Colonic mucosa (tissue), 4 donors: ENCODE measurements around the gene CHCHD3. TPM values are rescaled to one million over a fixed set of nuclear protein-coding genes. Genes with fewer than 3 reads are reported as not detected.

Source experiments
- DNase-seq: peaks from one replicate; pipeline ENCODE4 v3.0.0-alpha.2; 2020
- H3K27ac ChIP-seq: fragments of 200-600 bp; one replicate; pipeline ENCODE4 v1.8.0; 2021
- H3K27me3 ChIP-seq: fragments of 200-600 bp; one replicate; pipeline ENCODE4 v1.8.0; 2021
- H3K36me3 ChIP-seq: fragments of 200-600 bp; one replicate; pipeline ENCODE4 v1.8.0; 2021
- H3K4me1 ChIP-seq: fragments of 200-600 bp; one replicate; pipeline ENCODE4 v1.8.0; 2021; ENCODE audit warnings: mild to moderate bottlenecking
- H3K4me3 ChIP-seq: fragments of 200-600 bp; one replicate; pipeline ENCODE4 v1.8.0; 2021
- H3K9ac ChIP-seq, 2 donors: one replicate each; pipeline ENCODE4 v1.7.0; 2013; ENCODE audit warnings: control low read depth in 2 of 2, low read depth in 2 of 2, low read length in 2 of 2
- H3K9me3 ChIP-seq: fragments of 200-600 bp; one replicate; pipeline ENCODE4 v1.8.0; 2021
- intact Hi-C: fragments of 100-400 bp; cut with DNase I; formaldehyde crosslinking; loops from one replicate; pipeline ENCODE4 v1.14.1; 2022
- total RNA-seq, 2 donors: library from RNA; stranded (reverse); fragmentation: NEBNext Ultra II Directional in 1 of 2; extraction: Animal tissue kit (Norgen Biotek cat#: 25700) in 1 of 2; gene quantifications; one replicate each; pipeline ENCODE4 v1.2.1, GENCODE V29; 2021
- TF ChIP-seq, protein P1 (sequence below): fragments of 200-600 bp; IDR thresholded peaks from one replicate; pipeline ENCODE4 v1.8.0; 2022; ENCODE audit warnings: antibody characterized with exemption, mild to moderate bottlenecking
- donor health status: healthy.
- donor health status: DM: no; HTN: no; CAD: no.
- donor health status: DM: no; HTN: no; CAD: no.

The CHCHD3 gene
- total RNA-seq, 2 donors from 2014 or later: 81.5 to 112 TPM

DNA sequence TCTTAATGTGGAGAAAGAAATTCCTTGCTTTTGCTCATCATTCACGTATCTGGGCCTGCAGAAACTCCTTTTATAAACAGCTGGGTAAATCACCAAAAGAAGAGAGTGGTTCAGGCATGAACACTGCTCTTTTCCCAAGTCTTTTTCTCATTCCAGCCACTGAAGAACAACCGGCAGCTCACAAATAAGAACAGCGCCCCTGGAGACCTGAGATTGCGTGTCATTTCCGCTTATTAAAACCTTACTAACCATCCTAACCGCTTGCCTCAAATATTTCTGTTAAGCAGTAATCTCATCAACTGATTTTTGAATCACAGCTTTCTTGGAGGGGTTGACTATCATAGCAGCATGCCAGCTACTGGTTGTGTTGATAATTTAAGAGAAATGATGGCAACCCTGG is 292.6 kb downstream of the CHCHD3 start:
- Histone ChIP-seq H3K27me3 (no peaks in the 10 kb centered on the region), H3K9ac (no peak overlapping the region), H3K27ac (no peak overlapping the region), H3K36me3 (no peaks in the 10 kb centered on the region), H3K4me3 (no peak overlapping the region), H3K9me3 (no peaks in the 10 kb centered on the region), H3K4me1 (no peaks in the 10 kb centered on the region)
- intact Hi-C loops: no loop called here
- TF ChIP-seq, protein P1, sequence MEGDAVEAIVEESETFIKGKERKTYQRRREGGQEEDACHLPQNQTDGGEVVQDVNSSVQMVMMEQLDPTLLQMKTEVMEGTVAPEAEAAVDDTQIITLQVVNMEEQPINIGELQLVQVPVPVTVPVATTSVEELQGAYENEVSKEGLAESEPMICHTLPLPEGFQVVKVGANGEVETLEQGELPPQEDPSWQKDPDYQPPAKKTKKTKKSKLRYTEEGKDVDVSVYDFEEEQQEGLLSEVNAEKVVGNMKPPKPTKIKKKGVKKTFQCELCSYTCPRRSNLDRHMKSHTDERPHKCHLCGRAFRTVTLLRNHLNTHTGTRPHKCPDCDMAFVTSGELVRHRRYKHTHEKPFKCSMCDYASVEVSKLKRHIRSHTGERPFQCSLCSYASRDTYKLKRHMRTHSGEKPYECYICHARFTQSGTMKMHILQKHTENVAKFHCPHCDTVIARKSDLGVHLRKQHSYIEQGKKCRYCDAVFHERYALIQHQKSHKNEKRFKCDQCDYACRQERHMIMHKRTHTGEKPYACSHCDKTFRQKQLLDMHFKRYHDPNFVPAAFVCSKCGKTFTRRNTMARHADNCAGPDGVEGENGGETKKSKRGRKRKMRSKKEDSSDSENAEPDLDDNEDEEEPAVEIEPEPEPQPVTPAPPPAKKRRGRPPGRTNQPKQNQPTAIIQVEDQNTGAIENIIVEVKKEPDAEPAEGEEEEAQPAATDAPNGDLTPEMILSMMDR: no peak
- DNase-seq: no peak

DNA sequence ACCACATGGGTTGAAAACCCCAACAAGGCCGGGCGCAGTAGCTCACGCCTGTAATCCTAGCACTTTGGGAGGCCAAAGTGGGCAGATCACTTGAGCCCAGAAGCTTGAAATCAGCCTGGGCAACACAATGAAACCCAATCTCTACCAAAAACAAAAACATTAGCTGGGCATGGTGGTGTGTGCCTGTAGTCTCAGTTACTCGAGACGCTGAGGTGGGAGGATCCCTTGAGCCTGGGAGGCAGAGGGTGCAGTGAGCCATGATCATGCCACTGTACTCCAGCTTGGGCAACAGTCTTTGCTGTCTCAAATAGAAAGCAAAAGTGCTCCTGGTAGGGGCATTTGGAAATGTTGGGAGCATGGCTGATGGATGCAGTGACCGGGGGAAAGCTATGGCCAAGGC is 296.0 kb downstream of the CHCHD3 start:
- no peaks in the 10 kb centered on the region for H3K4me1 ChIP-seq
- DNase-seq: no peak
- no peaks in the 10 kb centered on the region for H3K27me3 ChIP-seq
- no peak overlapping the region for H3K27ac ChIP-seq
- H3K9ac ChIP-seq: no peak overlapping the region
- intact Hi-C loops: no loop called here
- H3K9me3 ChIP-seq: no peaks in the 10 kb centered on the region
- no peaks in the 10 kb centered on the region for H3K36me3 ChIP-seq
- TF ChIP-seq, protein P1: no peak
- no peak overlapping the region for H3K4me3 ChIP-seq

DNA sequence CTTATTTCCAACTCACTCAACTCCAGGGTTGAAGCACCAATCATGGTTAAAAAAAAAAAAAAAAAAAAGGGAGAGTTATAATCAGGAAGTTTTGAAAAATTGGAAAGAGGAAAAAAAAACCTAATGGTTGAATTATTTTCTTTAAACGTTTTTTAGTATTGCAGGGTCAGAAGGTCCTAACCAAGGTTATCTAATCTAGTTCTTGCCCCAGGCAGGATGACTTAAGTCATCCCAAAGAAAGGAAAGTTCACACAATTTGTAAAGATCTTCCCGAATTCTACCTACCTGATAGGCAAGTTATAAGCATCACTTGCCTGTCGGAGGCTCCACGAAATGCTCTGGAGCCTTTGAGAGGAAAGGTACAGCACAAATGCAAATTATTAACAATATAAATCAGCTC is 297.5 kb downstream of the CHCHD3 start:
- Histone ChIP-seq H3K9ac (no peak overlapping the region), H3K27me3 (no peaks in the 10 kb centered on the region), H3K4me3 (no peak overlapping the region), H3K27ac (no peak overlapping the region), H3K4me1 (no peaks in the 10 kb centered on the region), H3K36me3 (no peaks in the 10 kb centered on the region), H3K9me3 (no peaks in the 10 kb centered on the region)
- TF ChIP-seq, protein P1: no peak
- DNase-seq: no peak
- intact Hi-C loops: no loop called here

DNA sequence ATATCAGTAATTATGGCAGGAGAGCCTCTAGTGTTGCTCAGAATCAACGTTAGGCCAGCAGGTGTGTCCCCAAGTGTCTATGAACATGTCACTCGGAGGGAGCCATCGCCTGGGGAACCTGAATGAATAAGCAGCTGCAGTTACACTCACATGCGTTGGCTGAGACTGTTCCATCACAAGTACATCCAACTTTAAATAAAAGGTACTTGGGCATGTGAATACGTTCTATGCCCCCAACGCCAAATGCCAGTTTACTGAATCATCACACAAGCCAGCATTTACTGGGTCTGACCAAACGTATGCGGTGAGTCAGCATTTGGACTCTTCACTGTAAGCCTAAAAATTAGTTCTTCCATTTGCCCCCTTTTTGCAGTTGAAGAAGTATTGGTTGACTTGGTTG is 298.1 kb downstream of the CHCHD3 start:
- no peaks in the 10 kb centered on the region for H3K4me1 ChIP-seq
- intact Hi-C loops: no loop called here

DNA sequence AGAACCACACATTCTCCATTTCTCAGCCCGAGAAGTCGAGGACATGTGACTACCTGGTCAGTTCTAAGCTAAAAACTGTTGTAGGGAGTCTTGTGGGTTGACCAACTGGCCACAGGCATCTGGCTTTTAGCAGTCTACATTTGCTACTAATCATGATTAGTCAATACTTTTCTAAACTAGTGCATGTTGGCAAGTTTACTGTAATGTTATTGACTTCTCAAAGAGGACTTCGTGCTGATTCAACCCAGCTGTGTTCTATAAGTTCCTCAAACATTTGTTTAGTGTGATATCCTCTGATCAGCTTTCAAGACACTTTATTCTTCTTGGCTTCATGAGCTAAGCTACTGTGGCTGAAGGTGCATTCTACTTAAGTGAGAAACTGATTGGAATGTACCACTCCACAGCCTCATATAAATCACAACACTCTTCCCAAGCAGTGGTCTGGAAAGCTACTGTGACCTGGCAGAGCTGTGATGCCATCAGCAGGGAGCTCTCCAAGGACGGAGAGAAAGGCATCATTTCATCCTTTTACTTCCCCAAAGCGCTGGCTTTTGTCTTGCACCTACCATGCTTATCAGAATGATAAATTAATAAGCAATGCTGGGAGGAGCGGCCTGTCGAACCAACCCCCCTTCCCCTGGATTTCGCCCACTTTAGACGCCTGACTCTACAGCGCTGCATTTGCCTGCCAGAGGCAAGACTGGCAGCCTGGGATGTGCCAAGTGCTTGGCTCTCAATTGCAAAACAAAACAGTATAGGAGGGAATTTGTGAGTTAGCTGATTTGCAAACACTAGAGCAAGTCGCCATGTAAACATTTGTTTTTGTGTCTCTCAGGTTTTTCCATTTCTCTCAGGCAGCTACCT is 298.9 kb downstream of the CHCHD3 start:
- TF ChIP-seq, protein P1: no peak
- Histone ChIP-seq H3K9me3 (no peaks in the 10 kb centered on the region), H3K9ac (no peak overlapping the region), H3K4me1 (no peaks in the 10 kb centered on the region), H3K36me3 (no peaks in the 10 kb centered on the region), H3K27ac (no peak overlapping the region), H3K4me3 (no peak overlapping the region), H3K27me3 (no peaks in the 10 kb centered on the region)
- intact Hi-C loops: no loop called here
- no peak for DNase-seq

More for the DNA sequence above, 298.1 kb downstream of the CHCHD3 start:
- H3K36me3 ChIP-seq: no peaks in the 10 kb centered on the region
- H3K27ac ChIP-seq: no peak overlapping the region
- H3K9me3 ChIP-seq: no peaks in the 10 kb centered on the region
- H3K27me3 ChIP-seq: no peaks in the 10 kb centered on the region
- DNase-seq: no peak
- no peak overlapping the region for H3K9ac ChIP-seq
- TF ChIP-seq, protein P1: no peak
- no peak overlapping the region for H3K4me3 ChIP-seq
